GM10248 (cell line): ENCODE data around the gene IGBP1.

ENCODE experiments used
- CTCF ChIA-PET: fragments of 300-600 bp; sonication (Branson Sonifier 250); formaldehyde crosslinking; extraction: SDS; loops from one replicate; lab custom pipeline; 2021; ENCODE audit warnings: antibody characterized with exemption; lab: Yijun Ruan, JAX
- POLR2A ChIA-PET: fragments of 350-650 bp; sonication (Branson Sonifier 250); formaldehyde crosslinking; extraction: SDS; loops from one replicate; lab custom pipeline; 2020; ENCODE audit warnings: antibody characterized with exemption; lab: Yijun Ruan, JAX
- DNase-seq: peaks from one replicate; pipeline ENCODE4 v3.0.0; 2012; ENCODE audit errors: extremely low spot score
- CTCF ChIP-seq: IDR thresholded peaks from 2 replicates; pipeline ENCODE4 v1.5.1; 2012; ENCODE audit warnings: mild to moderate bottlenecking, low read depth; ENCODE audit errors: extremely low read depth, missing control alignments, control extremely low read depth

Gene IGBP1

GRCh38 chrX:70133303-70134115 lies at the start of gene IGBP1:
TSS of gene IGBP1 (plus strand) at chrX:70133447. CDS start at chrX:70133948, 501 bp downstream.
- peak; percentile 82 for DNase-seq
- CTCF ChIA-PET, result interaction anchor here (0.9 to 2.0 kb wide), 17 partner anchors 9 to 303 kb away, joined by 3 to 15 read pairs (median 4); partner anchors contain the start of gene DGAT2L6
- POLR2A ChIA-PET, result interaction anchor here (0.5 to 1.0 kb wide), 3 partner anchors 9 to 977 kb away, joined by 3 to 8 read pairs (median 3); no protein-coding TSS in a partner anchor
- TF ChIP-seq CTCF, result peak; percentile 60

- DNase-seq, result no peak
- TF ChIP-seq CTCF, result no peak
- CTCF ChIA-PET, result no interaction called here
- POLR2A ChIA-PET, result no interaction called here
These were observed 48.5 kb upstream of the IGBP1 start for GRCh38 chrX:70084592-70085240.

GRCh38 chrX:70087857-70088630 lies 45.2 kb upstream of the IGBP1 start:
- CTCF ChIA-PET, result interaction anchor here (4.5 kb wide), 1 partner anchor 9 kb away, joined by 21 read pairs; no protein-coding TSS in a partner anchor
- no peak for DNase-seq
- TF ChIP-seq CTCF, result no peak
- POLR2A ChIA-PET, result no interaction called here

GRCh38 chrX:70088751-70089150 lies 44.5 kb upstream of the IGBP1 start:
- ChIA-PET POLR2A (no interaction called here), CTCF (interaction anchor here (4.5 kb wide), 1 partner anchor 8 kb away, joined by 21 read pairs; no protein-coding TSS in a partner anchor)
- no peak for TF ChIP-seq CTCF
- no peak for DNase-seq

- no peak for TF ChIP-seq CTCF
- no peak for DNase-seq
- ChIA-PET CTCF (interaction anchor here (4.5 kb wide), 1 partner anchor 7 kb away, joined by 21 read pairs; no protein-coding TSS in a partner anchor), POLR2A (no interaction called here)
These were observed 43.5 kb upstream of the IGBP1 start for GRCh38 chrX:70089604-70090297.
